Panc1 (cell line): Measurements from ENCODE around the gene ANKRD60. TPM values are rescaled to one million over a fixed set of nuclear protein-coding genes. Genes with fewer than 3 reads are reported as not detected.

ENCODE experiments used
- ATAC-seq: fragments of 200-7000 bp; cut with Tn5 transposase; 2 replicates; pipeline ENCODE4 v1.9.1; 2020; ENCODE audit warnings: mild to moderate bottlenecking, moderate library complexity
- BruUV-seq: library from RNA; stranded (reverse); fragments of 400-500 nt; replicated peaks from 2 replicates; lab custom pipeline; 2021; lab: Mats Ljungman, UMichigan
- CTCF ChIA-PET: fragments of 300-600 bp; sonication (Branson Sonifier 250); formaldehyde crosslinking; loops from one replicate; lab custom pipeline; 2022; ENCODE audit warnings: antibody characterized with exemption; lab: Charles Lee
- POLR2A ChIA-PET: fragments of 300-600 bp; sonication (Branson Sonifier 250); formaldehyde crosslinking; loops from one replicate; lab custom pipeline; 2022; ENCODE audit warnings: antibody characterized with exemption; lab: Charles Lee
- DNase-seq: peaks from one replicate; pipeline ENCODE4 v3.0.0-alpha.2; 2010; ENCODE audit warnings: low read depth, low spot score
- H3K27ac ChIP-seq: 2 replicates; pipeline ENCODE4 v1.5.1; 2011; ENCODE audit warnings: mild to moderate bottlenecking, low read length, inconsistent platforms
- H3K27me3 ChIP-seq: fragments of 200-500 bp; sonication (Bioruptor generic); 2 replicates; pipeline ENCODE4 v1.6.0; 2014; ENCODE audit warnings: low read length, inconsistent platforms; ENCODE audit not compliant: control insufficient read depth, insufficient read depth
- H3K36me3 ChIP-seq: fragments of 200-500 bp; sonication (Bioruptor generic); 2 replicates; pipeline ENCODE4 v1.5.1; 2014; ENCODE audit warnings: inconsistent platforms, mild to moderate bottlenecking, low read length, moderate library complexity; ENCODE audit not compliant: control insufficient read depth, insufficient read depth
- H3K4me1 ChIP-seq: 2 replicates; pipeline ENCODE4 v1.5.1; 2011; ENCODE audit warnings: inconsistent platforms, mild to moderate bottlenecking, low read length, moderate library complexity; ENCODE audit not compliant: control insufficient read depth, insufficient read depth
- H3K4me3 ChIP-seq, 2 experiments: 2 replicates each; pipeline ENCODE4 v1.5.1; 2011 to 2012; ENCODE audit warnings: low read depth in 2 of 2, low read length in 2 of 2, mild to moderate bottlenecking in 2 of 2, inconsistent platforms in 1 of 2, moderate library complexity in 1 of 2
- H3K9me3 ChIP-seq: fragments of 200-500 bp; sonication (Bioruptor generic); 2 replicates; pipeline ENCODE4 v1.5.1; 2014; ENCODE audit warnings: low read depth, mild to moderate bottlenecking, inconsistent platforms, low read length, moderate library complexity; ENCODE audit not compliant: control insufficient read depth, insufficient read depth
- CTCF ChIP-seq: fragments of 450-650 bp; IDR thresholded peaks from 2 replicates; pipeline ENCODE4 v1.5.1; 2017; ENCODE audit warnings: mild to moderate bottlenecking
- POLR2AphosphoS5 ChIP-seq: IDR thresholded peaks from 2 replicates; pipeline ENCODE4 v1.6.1; 2012; ENCODE audit warnings: mild to moderate bottlenecking, low read depth, low read length, moderate library complexity
- REST ChIP-seq, 2 experiments: IDR thresholded peaks; 2 replicates each; pipeline ENCODE4 v1.6.1; 2011 to 2012; ENCODE audit warnings: low read depth in 2 of 2, control low read depth in 1 of 2, low read length in 1 of 2, mild to moderate bottlenecking in 1 of 2, moderate library complexity in 1 of 2; ENCODE audit not compliant: insufficient read depth in 1 of 2
- SIN3A ChIP-seq: IDR thresholded peaks from 2 replicates; pipeline ENCODE4 v1.6.1; 2012; ENCODE audit warnings: low read depth, mild to moderate bottlenecking, low read length, moderate library complexity, borderline replicate concordance; ENCODE audit not compliant: insufficient read depth
- TCF7L2 ChIP-seq: IDR thresholded peaks from 2 replicates; pipeline ENCODE4 v1.6.1; 2011; ENCODE audit warnings: mild to moderate bottlenecking, low read depth, low read length, inconsistent platforms
- in situ Hi-C: cut with HindIII; loops from 2 replicates; pipeline ENCODE4 v1.10.0; 2016; ENCODE audit warnings: low sequenced_read_pairs, low pct_unique_long_range_greater_than_20kb
- intact Hi-C: fragments of 100-400 bp; cut with micrococcal nuclease; formaldehyde crosslinking; loops from one replicate; pipeline ENCODE4 v1.10.0; 2022; ENCODE audit not compliant: unreplicated experiment
- total RNA-seq: library from RNA; stranded (reverse); gene quantifications from one replicate; pipeline ENCODE4 v1.2.1, GENCODE V29; 2021; ENCODE audit not compliant: unreplicated experiment

ANKRD60 gene
- total RNA-seq, 1 experiment from 2014 or later = not detected

DNA sequence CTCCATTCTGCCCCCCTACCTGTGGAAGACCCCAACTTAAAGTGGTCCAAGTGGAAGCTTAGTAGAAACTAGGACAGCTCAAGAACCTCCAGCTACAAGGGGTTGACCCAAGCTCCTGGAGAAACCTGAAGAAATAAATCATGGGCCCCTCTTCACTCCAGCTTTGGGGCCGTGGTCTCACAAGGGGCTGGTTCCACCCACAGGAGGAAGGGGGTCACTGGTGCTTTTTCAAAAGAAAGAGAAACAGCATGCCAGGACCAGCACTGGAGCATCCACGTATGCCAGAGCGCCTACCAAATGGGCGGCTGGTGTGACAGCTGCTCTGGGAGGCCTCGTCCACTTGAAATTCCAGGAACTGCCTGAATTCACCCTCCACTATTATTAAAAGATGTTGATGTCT is 14.4 kb upstream of the ANKRD60 start:
- TF ChIP-seq SIN3A (no peak), TCF7L2 (no peak), POLR2AphosphoS5 (no peak), CTCF (no peak), REST (IDR thresholded peaks at IDR 0.05; ENCODE audit: insufficient read depth in 1 of 2, low read depth in 2 of 2, low read length in 1 of 2) (no peak)
- ChIA-PET POLR2A (no interaction called here), CTCF (interaction anchor here (0.8 kb wide), 1 partner anchor 408 kb away, joined by 3 read pairs; the partner anchor contains the start of gene STX16)
- in situ Hi-C loops = no loop called here
- Histone ChIP-seq H3K4me3 (no peak overlapping the region), H3K27me3 (no peaks in the 10 kb centered on the region), H3K9me3 (no peaks in the 10 kb centered on the region), H3K4me1 (no peaks in the 10 kb centered on the region), H3K36me3 (peaks cover 4% of the 10 kb centered on the region; the same call in 1 of the 2 replicates), H3K27ac (no peak overlapping the region)
- ATAC-seq (no peak), DNase-seq (no peak)
- no TSS peak for BruUV-seq
- intact Hi-C loops = no loop called here

DNA sequence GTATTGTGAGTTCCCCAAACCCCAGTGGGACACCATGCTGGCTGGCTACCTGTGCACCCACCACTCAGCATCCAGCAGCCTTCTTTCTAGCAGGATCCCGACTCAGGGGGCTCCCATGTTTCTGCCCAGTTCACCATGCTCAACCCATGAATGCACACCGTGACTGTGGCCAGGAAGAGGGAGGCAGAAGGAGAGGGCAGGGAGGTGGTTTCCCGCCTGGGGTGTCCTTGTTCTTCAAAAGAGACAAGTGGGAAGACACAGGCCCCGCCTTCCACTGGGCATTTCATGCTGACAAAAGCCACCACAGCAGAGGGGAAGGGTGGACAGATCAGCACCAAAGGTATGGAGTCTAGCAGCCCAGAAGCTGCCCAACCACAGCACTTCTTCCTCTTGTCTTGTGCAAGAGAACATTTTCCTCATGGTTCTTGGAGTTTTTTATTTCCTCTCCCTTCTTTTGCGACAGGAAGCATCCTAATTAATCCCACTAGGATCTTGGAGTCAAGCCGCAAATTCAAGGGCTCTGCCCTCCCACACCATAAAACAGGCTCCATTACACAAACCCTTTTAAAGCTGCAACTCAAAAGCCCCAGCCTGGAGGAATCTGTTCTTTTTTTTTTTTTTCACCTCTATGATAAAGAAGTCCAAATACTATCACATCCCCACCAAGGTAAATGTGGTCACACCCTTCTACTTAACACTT is 13.5 kb upstream of the ANKRD60 start:
- TF ChIP-seq TCF7L2 (no peak), CTCF (no peak), SIN3A (no peak), POLR2AphosphoS5 (no peak), REST (IDR thresholded peaks at IDR 0.05; ENCODE audit: insufficient read depth in 1 of 2, low read depth in 2 of 2, low read length in 1 of 2) (no peak)
- no peak overlapping the region for H3K27ac ChIP-seq
- peaks cover 3% of the 10 kb centered on the region; the same call in 1 of the 2 replicates for H3K4me1 ChIP-seq
- peaks cover 3% of the 10 kb centered on the region; the same call in 1 of the 2 replicates for H3K36me3 ChIP-seq
- in situ Hi-C loops = no loop called here
- ChIA-PET CTCF (interaction anchor here (0.8 kb wide), 1 partner anchor 409 kb away, joined by 3 read pairs; the partner anchor contains the start of gene STX16), POLR2A (no interaction called here)
- ATAC-seq (no peak), DNase-seq (no peak)
- intact Hi-C loops = no loop called here
- H3K4me3 ChIP-seq = no peak overlapping the region
- no peaks in the 10 kb centered on the region for H3K9me3 ChIP-seq
- H3K27me3 ChIP-seq = no peaks in the 10 kb centered on the region
- no TSS peak for BruUV-seq
